ENCODE results near the gene FARP1. TPM values are rescaled to one million over a fixed set of nuclear protein-coding genes. Genes with fewer than 3 reads are reported as not detected.
A peak's percentile ranks its signal among the peaks of the same experiment; 100 is the strongest.

Gene FARP1
- total RNA-seq, 1 donor from 2014 or later, result 289 TPM

DNA sequence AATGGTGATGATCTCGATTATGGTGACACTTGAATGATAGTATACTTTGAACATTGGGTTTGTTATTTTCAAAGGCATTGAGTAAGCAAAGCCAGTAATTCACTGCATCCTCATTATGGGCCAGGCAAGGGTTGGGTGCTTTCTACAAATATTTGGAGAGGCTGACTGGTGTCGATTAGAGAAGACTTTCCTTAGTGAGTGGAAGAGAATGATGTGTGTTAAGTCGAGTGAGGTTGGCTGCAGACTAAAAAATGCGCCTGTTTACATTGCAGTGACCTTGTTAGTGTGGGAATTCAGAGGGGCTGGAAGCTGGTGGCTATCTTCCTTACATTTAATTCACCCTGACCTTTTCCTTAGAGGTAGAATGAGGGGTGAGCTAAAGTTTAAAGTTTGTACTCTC lies 56.6 kb downstream of the FARP1 start:
- Mint-ChIP-seq H3K27me3 (ENCODE audit: low read depth) (no peaks in the 10 kb centered on the region), H3K36me3 (peaks cover 17% of the 10 kb centered on the region), H3K27ac (peak overlapping the region; percentile 74), H3K9me3 (peaks cover 3% of the 10 kb centered on the region), H3K4me3 (no peak overlapping the region), H3K4me1 (peaks cover 59% of the 10 kb centered on the region)
- no peak for DNase-seq (ENCODE audit: low spot score in 2 of 2, unreplicated experiment in 2 of 2)
- no peak for TF ChIP-seq CTCF (IDR thresholded peaks at IDR 0.05; ENCODE audit: unreplicated experiment)

GRCh38 chr13:98200211-98200878 lies 57.5 kb downstream of the FARP1 start:
- TF ChIP-seq CTCF (IDR thresholded peaks at IDR 0.05; ENCODE audit: unreplicated experiment), result no peak
- H3K27me3 Mint-ChIP-seq (ENCODE audit: low read depth), result no peaks in the 10 kb centered on the region
- peaks cover 25% of the 10 kb centered on the region for H3K36me3 Mint-ChIP-seq
- H3K4me3 Mint-ChIP-seq, result no peak overlapping the region
- peaks cover 51% of the 10 kb centered on the region for H3K4me1 Mint-ChIP-seq
- H3K27ac Mint-ChIP-seq, result peak overlapping the region; percentile 83
- peaks cover 9% of the 10 kb centered on the region for H3K9me3 Mint-ChIP-seq
- no peak for DNase-seq (ENCODE audit: low spot score in 2 of 2, unreplicated experiment in 2 of 2)

- H3K4me3 Mint-ChIP-seq, result no peak overlapping the region
- H3K27me3 Mint-ChIP-seq (ENCODE audit: low read depth), result no peaks in the 10 kb centered on the region
- H3K4me1 Mint-ChIP-seq, result peaks cover 45% of the 10 kb centered on the region
- DNase-seq (ENCODE audit: low spot score in 2 of 2, unreplicated experiment in 2 of 2), result no peak
- peaks cover 17% of the 10 kb centered on the region for H3K9me3 Mint-ChIP-seq
- H3K27ac Mint-ChIP-seq, result peak overlapping the region; percentile 83
- peaks cover 33% of the 10 kb centered on the region for H3K36me3 Mint-ChIP-seq
- no peak for TF ChIP-seq CTCF (IDR thresholded peaks at IDR 0.05; ENCODE audit: unreplicated experiment)
Measured at GRCh38 chr13:98201189-98201588, 58.3 kb downstream of the FARP1 start.

- peaks cover 46% of the 10 kb centered on the region for H3K4me1 Mint-ChIP-seq
- no peaks in the 10 kb centered on the region for H3K27me3 Mint-ChIP-seq (ENCODE audit: low read depth)
- no peak for TF ChIP-seq CTCF (IDR thresholded peaks at IDR 0.05; ENCODE audit: unreplicated experiment)
- peaks cover 38% of the 10 kb centered on the region for H3K36me3 Mint-ChIP-seq
- peak overlapping the region; percentile 90 for H3K27ac Mint-ChIP-seq
- DNase-seq (ENCODE audit: low spot score in 2 of 2, unreplicated experiment in 2 of 2), result no peak
- H3K9me3 Mint-ChIP-seq, result peaks cover 22% of the 10 kb centered on the region
- H3K4me3 Mint-ChIP-seq, result no peak overlapping the region
Measured at GRCh38 chr13:98201984-98202383, 59.1 kb downstream of the FARP1 start.

- no peaks in the 10 kb centered on the region for H3K27me3 Mint-ChIP-seq (ENCODE audit: low read depth)
- H3K4me3 Mint-ChIP-seq, result no peak overlapping the region
- peaks cover 19% of the 10 kb centered on the region for H3K9me3 Mint-ChIP-seq
- DNase-seq (ENCODE audit: low spot score in 2 of 2, unreplicated experiment in 2 of 2), result no peak
- peaks cover 60% of the 10 kb centered on the region for H3K4me1 Mint-ChIP-seq
- no peak for TF ChIP-seq CTCF (IDR thresholded peaks at IDR 0.05; ENCODE audit: unreplicated experiment)
- H3K36me3 Mint-ChIP-seq, result peaks cover 39% of the 10 kb centered on the region
- H3K27ac Mint-ChIP-seq, result peak overlapping the region; percentile 90
Measured at GRCh38 chr13:98203646-98204326, 60.9 kb downstream of the FARP1 start.

Measured in mesothelial cell of epicardium (in vitro differentiated cells).